GM21515 (cell line): Measurements from ENCODE around the gene ITM2A.
A peak's percentile ranks its signal among the peaks of the same experiment; 100 is the strongest.

Source experiments
- ATAC-seq: cut with Tn5 transposase; IDR thresholded peaks from one replicate; pipeline ENCODE4 v1.9.1; 2021; ENCODE audit not compliant: unreplicated experiment

ITM2A gene

DNA sequence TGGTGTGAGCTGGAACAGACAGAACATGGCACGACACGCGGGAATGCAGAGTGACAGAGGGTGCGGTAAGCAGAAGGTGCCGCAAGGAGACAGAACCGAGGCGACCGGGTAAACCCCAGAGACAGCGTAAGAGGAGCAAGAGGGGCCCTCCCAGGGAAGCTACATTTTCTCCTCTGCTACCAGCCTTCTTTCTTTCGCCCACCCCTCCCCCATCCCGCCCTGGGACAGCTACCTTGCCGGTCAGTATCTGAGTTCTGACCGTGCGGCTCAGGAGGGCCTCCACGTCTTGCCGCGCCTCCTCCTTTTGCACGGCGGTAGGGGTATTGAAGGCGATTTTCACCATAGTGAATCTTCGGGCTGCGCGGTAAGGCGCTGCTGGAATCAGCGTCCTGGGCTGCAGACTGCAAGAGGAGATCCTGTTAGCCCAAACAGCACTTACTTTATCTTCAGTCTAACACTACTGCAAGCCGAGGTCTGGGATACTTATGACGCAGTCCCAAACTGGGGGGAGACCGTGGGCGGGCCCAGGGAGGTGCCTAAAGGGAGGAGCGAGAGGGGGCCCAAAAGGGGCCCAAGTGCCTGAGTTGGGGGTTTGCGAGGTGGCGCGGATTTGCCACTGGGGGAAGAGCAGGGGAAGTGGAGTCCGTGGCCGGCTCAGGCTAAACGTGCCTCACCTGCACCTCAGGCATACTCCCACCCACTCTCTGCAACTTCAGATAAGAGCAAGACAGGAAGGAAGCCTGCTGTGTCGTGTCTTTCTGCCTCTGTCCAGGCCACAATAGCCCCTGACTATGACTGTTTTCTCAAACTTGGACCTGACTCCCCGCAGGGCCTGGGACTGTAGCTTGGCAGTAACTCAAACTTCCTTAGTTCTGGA lies at the start of gene ITM2A:
ITM2A (minus strand) TSS at position 462 of the 877 bp plus-strand sequence; CDS start at position 343, 119 bp downstream.
- ATAC-seq: peak; percentile 62

DNA sequence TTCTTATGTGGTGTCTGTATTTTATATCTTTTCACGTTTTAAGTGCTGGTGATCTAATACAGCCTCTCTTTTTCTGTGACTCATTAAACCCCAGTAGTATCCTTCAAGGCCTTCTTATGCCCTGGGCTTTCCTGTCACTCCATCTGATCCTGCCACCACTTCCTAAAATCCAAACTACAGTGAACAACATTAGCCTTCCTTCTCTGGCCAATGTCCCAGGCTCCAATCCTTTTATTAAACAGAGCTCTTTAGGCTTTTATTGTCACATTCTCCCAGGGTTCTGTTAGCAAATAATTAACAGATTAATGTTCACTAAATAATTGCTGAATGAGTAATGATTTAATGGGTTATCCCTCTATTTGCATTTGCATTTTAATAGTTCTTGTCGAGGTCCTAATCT lies 47.9 kb upstream of the ITM2A start:
- no peak for ATAC-seq

DNA sequence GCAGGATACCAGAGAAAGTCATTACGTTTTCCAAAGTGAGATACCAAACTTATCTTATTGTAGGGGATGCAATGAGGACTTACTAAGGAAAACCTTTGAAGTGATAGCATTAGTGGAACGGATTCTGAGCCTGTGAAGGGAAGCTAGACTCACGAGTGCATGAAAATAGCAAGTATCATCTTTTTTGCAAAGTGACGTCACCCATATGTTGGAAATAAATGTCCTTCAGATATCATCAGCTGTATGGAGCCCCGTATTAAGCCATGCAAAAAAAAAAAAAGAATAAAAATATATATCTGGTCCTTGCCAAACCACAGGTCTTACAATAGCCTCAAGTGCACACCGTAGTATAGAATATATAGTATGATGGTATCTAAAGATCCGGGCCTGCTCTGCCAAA lies 46.8 kb upstream of the ITM2A start:
- ATAC-seq: no peak

DNA sequence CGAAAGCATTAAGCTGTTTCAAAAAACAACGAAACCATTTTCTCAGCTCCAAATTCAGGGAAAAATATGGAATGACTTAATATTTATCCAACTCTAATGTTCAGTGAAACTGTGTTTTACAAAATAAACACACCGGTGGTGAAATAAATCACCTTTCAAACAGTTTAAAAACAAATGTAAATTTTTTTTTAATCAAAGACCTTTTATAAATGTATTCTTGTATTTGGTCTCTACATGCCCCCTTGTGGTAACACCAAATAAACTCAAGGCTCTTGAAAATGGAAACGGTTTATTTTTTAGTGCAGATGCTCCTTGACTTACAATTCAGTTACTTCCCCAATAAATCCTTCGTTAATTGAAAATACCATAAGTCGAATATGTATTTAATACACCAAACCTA lies 45.8 kb upstream of the ITM2A start:
- no peak for ATAC-seq

DNA sequence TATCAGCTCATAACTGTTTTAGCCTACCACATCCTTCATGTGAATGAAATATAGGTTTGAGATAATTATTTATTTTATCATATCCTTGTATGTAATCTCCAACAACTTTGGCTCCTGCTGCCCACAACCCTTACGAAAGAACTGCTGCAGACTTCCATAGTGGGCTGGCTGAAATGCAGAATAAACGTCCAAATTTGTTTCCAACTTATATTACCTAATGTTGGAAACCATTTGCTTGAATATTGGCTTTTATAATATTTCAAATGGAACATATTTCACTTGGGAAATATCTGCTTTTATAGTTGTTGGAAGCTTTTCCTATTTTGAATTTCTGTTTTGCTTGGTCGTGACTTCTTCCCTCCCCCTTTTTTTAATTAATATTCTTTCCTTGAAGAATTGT lies 45.0 kb upstream of the ITM2A start:
- no peak for ATAC-seq

DNA sequence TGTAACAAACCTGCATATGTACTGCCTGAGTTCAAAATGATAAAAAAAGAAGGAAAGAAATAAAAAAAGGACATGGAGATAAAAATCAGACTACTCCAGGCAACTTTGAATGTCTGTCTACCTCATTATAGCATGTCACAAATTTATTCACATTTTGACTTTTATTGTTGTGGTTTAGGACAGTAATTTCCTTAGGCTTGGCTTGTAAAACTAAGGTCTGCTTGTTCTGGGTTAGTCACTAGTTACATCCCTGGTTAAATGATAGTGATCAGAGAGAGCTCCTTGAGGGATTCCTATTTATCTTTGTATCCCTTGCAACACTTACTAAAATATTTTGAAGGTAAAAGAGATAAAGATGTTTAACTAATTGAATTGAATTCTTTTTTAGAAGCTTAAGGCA lies 42.5 kb upstream of the ITM2A start:
- no peak for ATAC-seq

DNA sequence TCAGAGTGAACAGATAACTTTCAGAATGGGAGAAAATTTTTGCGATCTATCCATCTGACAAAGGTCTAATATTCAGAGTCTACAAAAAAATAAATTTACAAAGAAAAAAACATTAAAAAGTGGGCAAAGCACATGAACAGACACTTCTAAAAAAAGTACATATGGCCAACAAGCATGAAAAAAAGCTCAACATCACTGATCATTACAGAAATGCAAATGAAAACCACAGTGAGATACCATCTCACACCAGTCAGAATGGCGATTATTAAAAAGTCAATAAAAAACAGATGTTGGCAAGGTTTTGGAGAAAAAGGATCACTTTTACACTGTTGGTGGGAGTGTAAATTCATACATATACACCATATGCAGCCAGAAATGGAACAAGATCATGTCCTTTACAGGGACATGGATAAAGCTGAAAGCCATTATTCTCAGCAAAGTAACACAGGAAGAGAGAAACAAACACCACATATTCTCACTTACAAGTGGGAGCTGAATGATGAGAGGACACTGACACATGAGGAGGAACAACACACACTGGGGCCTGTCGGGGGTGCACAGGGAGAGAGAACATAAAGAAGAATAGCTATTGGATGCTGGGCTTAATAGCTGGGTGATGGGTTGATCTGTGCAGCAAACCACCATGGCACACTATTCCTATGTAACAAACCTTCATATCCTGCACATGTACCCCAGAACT lies 41.6 kb upstream of the ITM2A start:
- ATAC-seq: no peak

DNA sequence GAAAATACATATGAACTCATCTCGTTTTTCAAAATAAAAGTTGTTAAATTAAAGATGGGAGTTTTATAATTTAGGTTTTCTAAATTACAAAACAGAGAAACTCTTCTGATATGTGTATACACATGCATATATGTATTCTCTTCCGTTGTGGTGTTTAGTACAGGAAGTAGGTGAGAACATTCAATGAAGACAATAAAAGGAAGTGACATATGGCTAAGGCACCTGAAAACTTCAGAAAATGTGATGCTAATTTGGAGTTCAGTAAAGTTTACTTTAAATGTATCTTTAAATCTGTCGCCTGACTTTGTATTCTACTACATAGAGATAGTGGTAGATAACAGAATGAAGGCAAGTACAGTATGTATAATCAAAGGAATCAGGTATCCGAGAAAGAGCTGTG lies 33.5 kb upstream of the ITM2A start:
- no peak for ATAC-seq

DNA sequence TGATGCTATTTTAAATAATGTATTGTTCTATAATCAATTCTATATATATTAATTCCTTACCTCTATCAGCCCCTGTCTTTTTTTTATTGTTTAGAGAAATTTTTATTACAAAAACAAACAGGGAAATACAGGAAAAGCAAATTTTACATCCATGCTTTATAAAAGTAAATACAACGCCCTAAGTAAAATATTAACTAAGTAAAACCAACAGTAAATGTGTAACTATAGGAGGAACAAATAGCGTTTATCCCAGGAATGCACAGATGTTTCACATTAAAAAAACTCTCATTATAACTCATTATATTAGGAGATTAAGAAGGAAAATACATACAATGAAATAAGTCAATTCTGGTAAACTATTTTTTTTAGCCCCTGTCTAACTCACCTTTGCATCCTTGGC lies 8.2 kb upstream of the ITM2A start:
- ATAC-seq: no peak

DNA sequence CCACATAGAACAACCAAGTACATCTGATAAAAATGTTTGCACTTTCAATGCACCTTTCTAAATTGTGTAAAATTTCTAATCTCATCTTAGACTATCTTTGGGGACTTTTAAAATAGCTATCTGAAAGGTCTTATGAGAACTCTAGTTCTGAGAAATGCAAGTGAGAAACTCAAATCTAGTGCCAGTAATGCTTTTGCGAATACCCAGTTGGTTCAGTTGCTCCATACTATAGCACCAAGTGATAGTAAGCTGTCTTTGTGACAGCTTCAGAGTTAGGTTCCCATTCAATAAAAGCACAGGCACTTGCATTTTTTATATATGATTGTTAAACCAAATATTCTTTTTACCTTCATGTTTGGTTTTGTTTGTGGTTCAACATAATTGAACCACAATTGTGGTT lies 4.5 kb upstream of the ITM2A start:
- ATAC-seq: no peak

DNA sequence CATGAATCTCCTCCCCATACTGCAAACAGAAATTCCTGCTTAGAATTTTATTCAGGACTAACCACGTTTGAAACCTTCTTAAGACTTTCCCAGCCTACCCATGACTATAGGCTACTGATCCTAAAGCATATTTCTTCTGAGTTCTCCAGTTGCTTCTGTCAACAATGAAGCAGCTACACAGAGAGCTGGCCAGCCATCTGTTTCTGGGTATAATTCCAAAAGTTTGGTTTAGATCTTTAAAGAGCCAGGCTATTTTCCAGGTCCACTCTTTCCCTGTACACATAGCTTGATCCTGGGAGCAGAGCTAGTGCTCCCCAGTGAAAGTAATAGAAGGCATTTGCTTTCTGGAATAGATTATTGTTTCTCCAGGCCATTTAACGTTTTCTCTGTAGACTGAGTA lies 4.0 kb upstream of the ITM2A start:
- no peak for ATAC-seq

DNA sequence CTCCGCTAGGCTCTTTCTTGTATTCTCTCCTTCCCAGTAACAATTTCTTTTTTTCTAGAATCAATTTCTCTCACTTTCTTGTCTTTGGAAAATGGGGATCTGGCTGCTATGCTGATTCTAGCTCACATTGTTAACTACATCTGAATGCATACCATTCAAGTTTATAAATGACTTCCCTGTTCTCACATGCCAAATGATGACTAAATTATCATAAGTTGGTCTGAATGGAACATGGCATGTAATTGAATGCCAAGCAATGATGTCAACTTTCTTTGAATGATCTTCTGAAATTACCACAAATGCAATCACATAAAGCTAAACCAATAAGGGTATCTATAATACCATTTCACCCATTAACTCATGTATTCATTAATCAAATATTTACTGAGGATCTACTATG lies 2.7 kb upstream of the ITM2A start:
- no peak for ATAC-seq

DNA sequence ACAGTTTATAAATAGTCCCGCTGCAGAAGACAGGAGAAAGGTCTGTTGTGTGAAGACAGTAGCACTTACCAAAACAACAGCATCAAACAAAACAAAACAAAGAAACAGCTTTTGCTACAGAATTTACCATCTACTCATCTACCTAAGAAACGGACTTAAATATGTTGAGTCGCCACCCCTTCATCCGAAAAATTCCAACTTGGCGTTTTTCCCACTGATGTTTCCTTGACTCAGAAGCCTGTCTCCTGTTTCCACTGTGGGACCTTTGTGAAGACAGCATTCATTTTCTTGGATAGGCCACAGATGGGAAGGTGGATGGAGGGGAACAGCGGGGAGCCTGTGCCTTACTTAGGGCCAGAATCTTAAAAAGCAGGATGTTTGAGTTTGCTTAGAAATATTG lies 1.3 kb upstream of the ITM2A start:
- ATAC-seq: no peak

DNA sequence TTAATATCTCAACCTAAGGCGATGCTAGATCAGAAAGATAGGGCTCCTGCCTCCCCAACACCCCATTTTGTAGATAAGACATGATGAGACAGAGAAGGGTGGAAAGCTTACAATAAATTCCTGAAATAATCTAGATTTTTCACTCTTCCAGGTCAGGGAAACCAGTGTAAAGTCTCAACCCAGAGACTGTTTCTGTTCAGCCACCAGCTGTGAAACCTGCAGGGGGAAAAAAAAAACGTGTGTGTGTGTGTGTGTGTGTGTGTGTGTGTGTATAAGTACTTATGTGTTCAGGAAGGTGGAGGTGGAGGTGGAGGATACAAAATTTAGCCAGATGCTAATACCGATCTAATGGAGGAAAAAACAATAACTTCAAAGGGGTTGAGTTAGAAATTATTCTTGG lies 773 bp upstream of the ITM2A start:
- ATAC-seq: no peak

DNA sequence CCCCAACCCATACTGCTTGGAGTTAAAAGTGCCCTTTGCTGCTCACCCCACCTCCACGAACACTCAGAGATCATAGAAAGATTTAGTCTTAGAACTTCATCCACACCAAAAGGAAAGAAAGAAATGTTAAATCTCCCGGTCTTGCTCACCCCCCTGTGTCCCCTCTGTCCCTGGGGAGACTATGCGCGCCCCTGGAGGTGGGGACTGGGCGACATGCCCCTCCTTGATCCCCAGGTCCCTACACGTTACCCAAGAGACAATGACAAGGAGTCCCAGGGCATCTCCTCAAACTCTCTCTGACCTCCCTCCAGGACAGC lies 620 bp downstream of the ITM2A start:
- no peak for ATAC-seq

DNA sequence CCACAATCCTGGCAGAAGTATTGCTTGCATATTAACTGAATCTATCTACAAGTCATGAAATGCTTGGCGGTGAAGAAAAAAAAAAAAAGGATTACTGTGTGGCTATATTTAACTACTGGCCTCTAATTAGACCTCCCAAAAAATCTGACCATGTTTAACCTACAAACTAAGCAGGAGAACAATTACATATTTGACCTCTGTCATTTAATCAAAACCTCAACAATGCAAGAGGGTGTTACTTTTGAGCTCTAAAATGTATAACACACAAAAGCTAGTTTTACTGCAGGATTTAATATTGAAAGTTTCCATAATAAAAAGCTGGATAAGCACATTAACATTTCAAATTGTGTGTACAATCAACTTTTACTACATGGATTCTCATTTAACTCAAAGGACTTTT lies 1.5 kb downstream of the ITM2A start:
- ATAC-seq: no peak

DNA sequence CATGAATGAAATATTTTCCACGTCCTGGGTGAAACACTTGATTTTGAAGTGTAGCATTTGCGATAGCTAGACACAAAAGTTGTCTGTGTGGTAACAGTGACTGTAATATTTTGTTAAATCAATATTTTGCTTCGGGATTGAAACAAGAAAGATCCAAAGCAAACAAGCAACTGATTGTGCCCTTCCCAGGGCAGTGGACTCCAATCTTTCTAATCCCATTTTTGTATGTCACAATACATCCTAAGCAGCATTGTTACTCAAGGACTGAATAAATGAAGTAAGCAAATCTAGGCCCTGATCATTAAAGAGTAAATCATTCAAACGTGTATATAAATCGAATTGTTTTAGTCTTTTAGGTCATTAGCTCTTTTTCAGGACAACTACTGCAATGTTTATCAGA lies 2.8 kb downstream of the ITM2A start:
- ATAC-seq: no peak

DNA sequence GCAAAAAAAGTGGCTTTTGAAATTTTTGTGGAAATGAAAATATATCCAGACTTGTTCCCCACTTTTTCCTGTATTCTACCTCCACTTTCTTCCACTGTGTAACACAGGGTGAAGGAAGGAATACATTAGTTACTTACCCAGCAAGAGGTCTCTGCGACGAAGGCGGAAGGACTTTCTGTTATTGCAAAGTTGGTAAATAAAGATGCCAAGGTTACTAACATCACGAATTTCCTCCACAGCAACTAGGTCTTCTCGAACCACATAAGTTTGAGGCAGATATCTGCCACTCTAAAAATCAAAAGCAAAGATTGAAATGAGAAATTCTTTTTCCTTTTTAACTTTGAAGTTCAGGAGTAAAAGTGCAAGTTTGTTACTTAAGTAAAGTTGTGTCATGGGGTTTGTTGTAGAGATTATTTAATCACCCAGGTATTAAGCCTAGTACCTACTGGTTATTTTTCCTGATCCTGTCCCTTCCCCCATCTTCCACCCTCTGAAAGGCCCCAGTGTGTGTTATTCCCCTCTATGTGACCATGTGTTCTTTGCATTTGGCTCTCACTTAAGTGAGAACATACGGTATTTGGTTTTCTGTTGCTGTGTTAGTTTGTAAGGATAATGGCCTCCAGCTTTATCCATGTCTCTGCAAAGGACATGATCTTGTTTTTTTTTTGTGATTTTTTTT lies 5.8 kb downstream of the ITM2A start:
- ATAC-seq: no peak

DNA sequence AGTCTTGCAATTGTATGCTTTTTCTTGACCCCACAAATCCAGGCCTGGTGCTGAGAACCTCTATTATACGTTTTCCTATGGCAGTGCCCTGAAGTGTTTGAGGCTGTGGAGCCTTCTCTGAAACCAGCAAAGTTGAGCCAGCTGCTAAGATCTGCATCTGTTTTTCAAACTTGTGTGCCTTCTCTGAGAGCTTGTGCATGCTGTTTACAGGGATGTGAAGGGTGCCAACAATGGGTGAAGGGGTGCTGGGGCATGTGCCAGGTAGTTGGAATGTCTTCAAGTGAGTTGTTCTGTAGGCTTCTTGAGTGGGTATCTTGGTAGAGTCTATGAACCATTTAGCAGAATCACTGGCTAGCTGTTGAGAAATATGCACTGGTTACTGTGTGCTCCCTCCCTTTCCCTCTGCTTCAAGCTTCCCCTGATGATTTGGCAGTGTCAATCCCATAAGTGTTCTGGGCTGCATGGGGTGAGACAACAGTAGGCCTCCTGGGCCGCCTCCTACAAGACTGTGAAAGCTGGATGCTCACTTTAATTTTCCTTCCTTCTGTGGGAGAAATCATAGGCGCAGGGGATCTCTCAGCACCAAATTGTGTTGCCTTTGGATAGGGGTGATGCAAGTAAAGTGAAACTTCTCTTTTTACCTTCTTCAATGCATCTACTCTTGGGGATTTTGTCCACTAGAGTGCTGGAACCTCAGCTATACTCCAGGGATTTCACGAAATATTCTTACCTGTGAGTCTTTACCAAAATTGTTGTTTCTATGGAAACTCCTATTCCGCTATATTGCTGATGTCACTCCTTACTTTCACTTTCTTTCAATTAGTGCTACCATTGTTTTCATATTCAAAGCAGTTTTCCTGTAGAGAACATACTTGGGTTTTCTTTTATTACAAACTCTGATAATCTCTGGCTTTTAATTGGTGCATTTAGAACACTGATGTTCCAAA lies 30.0 kb downstream of the ITM2A start:
- ATAC-seq: no peak

DNA sequence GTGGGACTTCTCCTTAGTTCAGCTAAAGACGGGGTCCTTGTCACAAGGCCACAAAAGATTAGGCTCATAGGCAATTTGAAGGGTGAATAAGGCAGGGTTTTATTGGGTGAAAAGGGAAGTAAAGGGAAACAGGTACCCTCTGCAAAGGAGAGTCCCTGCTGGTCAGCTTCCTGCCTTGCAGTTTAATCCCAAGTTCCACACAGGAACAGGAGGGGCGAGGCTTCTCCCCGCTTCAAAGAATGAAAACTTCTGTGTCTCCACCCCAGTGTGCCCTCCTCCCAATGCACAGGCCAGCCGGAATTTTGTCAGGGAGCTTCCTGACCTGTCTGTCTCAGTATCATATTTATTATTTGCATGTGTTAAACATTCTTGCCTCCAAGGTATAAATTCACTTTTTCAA lies 37.1 kb downstream of the ITM2A start:
- ATAC-seq: no peak
